Measurements from ENCODE around the gene OR2S2.

DNA sequence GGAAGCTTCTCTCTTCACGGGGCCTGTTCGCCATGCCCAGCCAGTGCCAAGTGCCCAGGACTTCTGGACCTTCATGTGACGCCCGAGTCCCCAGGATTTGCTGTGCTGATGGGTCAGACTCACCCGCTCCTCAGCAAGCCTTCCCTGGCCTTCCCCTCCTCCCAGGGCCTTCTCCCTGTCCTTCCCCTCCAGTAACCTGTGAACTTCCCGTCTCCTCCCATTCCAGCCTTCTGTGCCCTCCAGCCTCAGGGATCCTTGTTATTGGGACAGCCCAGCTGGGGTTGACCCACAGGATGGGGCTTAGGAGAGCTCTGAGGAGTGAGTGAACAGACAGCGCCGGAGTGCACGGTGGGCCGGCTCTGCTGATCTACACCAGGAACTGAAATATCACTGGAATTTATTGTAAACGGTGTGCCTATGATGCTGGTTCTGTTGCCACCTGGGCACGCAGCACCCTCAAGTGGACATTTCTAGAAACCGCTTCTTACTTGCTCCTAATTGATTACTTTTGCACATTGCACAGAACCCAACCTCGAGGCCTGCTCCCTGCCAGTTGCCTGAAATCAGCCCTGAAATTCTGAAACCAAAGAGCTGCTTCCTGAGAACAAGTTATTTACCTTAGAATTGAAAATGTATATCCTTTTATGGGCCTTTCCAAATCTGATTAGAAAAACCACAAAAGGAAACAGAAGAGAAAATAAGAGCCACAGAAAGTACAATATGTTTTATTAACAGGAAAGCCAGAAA is 47.2 kb downstream of the OR2S2 start:
- TF ChIP-seq, protein P1, sequence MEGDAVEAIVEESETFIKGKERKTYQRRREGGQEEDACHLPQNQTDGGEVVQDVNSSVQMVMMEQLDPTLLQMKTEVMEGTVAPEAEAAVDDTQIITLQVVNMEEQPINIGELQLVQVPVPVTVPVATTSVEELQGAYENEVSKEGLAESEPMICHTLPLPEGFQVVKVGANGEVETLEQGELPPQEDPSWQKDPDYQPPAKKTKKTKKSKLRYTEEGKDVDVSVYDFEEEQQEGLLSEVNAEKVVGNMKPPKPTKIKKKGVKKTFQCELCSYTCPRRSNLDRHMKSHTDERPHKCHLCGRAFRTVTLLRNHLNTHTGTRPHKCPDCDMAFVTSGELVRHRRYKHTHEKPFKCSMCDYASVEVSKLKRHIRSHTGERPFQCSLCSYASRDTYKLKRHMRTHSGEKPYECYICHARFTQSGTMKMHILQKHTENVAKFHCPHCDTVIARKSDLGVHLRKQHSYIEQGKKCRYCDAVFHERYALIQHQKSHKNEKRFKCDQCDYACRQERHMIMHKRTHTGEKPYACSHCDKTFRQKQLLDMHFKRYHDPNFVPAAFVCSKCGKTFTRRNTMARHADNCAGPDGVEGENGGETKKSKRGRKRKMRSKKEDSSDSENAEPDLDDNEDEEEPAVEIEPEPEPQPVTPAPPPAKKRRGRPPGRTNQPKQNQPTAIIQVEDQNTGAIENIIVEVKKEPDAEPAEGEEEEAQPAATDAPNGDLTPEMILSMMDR (IDR thresholded peaks at IDR 0.05; ENCODE audit: low read depth, low read length) = peak; percentile 75
- TF ChIP-seq EZH2phosphoT487 (IDR thresholded peaks at IDR 0.05; ENCODE audit: low read depth) = no peak
